Stimulated activated naive CD8-positive, alpha-beta T cell treated with anti-CD3 and anti-CD28 coated beads, Interleukin-15, Interleukin-2, amounts not matched to agents 100 U/mL and 50 U/mL, for 24 hours (primary cell): ENCODE measurements around the gene GOLGA8F.
"Not testable (repeated sequence)": the region's sequence is repeated elsewhere in the genome, so short reads cannot be mapped to it uniquely, and the experiment has no call there.

ENCODE experiments used
- ATAC-seq: fragments of 150-1000 bp; cut with Tn5 transposase; one replicate; pipeline ENCODE4 v1.10.0; 2021
- DNase-seq: peaks from one replicate; pipeline ENCODE4 v3.0.0; 2021

GOLGA8F gene, protein sequence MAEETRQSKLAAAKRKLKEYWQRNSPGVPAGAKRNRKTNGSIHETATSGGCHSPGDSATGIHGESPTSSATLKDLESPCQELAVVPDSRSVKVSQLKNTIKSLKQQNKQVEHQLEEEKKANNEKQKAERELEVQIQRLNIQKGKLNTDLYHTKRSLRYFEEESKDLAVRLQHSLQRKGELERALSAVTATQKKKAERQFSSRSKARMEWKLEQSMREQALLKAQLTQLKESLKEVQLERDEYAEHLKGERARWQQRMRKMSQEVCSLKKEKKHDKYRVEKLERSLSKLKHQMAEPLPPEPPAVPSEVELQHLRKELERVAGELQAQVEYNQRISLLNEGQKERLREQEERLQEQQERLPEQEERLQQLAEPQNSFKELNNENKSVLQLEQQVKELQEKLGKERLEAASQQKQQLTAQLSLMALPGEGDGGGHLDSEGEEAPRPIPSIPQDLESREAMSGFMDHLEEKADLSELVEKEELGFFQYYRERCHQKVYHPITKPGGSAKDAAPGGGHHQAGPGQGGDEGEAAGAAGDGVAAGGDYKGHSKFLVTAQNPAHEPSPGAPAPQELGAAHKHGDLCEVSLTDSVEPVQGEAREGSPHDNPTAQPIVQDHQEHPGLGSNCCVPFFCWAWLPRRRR

DNA sequence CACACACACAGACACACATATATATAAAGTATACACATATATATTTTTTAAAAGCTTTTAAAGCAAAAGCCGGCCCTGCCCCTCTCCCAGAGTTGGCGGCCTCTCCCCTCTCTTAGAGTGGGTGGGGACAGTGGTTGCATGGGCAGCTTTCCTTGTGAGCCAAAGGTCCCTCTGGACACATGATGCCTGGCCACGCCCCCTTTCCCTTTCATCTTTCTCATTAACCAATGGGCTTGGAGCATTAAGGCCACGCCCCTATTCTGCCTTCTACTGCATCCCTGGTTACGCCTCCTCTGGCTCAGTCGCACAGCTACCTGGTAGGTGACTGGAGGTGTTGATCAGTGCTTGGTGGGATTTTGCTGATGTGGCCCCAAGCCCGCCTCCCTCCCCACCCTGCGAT, at the start of gene GOLGA8F:
TSS of gene GOLGA8F (plus strand) at position 301 of the 400 bp plus-strand sequence. CDS start at position 399, 98 bp downstream.
- DNase-seq, ATAC-seq: not testable (repeated sequence)

DNA sequence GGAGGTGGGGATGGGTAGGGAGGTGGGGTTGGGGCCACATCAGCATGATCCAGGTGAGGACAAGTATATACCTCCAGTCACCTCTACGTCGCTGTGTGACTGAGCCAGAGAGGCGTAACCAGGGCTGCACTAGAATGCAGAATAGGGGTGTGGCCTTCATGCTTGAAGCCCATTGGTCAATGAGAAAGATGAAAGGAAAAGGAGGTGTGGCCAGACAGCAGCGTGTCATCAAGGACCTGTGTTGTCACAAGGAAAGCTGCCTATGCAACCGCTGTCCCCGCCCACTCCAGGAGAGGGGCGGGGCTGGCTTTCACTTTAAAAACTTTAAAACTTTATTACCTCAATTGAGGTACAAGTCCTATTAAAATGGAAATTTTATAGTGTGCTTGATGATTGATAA, 20.5 kb upstream of the GOLGA8F start, which contains the start of gene GOLGA6L24:
TSS of gene GOLGA6L24 (minus strand) at position 101 of the 400 bp plus-strand sequence. CDS start at position 40, 61 bp downstream.
- DNase-seq, ATAC-seq: not testable (repeated sequence)

DNA sequence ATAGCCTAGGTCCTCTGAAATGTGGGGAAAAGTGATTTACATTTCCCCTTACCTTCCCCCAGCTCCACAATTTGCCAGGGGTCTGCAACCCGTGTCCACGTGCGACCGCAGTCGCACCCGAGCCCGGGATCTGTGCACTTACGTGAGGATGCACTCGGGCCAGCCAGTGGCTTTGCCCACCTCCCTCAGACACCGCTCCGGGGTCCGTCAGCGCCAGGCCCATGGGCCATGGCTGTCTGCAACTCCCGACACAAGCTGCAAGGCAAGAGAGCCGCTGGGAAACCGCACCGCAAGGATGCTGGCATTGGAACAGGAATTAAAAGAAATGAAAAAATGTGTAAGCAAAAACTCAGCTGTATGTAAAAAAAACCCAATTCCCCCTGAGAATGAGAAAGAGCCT, 13.0 kb upstream of the GOLGA8F start:
- ATAC-seq, DNase-seq: not testable (repeated sequence)

DNA sequence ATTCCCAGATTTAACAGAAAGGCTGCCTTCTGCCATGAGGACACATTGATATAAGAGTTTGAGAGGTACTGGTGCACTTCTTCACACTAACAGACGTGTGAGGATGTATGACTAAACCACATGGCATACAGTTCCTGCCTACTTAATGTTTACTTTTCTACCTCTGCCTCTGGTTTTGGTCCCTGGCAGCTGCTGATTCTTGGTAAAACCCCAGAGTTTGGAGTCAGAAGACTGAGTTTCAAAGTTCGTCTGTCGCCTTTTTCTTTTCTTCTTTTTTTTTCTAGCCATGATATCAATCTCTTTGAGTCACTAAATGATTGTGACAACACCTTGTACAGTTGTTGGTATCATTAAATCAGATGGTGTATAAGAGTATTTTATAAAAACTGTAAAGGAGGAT, 1.6 kb downstream of the GOLGA8F start:
- DNase-seq, ATAC-seq: not testable (repeated sequence)

DNA sequence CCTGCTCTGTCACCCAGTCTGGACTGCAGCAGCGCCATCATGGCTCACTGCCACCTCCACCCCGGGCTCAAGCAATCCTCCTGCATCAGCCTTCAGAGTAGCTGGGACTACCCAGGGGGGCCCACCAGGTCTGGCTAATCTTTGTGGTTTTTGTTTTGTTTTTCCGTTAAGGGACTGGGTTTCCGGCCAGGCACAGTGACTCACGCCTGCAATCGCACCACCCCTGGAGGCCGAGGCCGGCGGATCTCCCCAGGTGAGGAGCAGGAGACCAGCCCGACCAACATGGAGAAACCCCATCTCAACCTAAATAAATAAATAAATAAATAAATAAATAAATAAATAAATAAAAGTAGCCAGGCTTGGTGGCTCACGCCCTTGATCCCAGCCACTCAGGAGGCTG, 17.6 kb downstream of the GOLGA8F start:
- ATAC-seq, DNase-seq: not testable (repeated sequence)

DNA sequence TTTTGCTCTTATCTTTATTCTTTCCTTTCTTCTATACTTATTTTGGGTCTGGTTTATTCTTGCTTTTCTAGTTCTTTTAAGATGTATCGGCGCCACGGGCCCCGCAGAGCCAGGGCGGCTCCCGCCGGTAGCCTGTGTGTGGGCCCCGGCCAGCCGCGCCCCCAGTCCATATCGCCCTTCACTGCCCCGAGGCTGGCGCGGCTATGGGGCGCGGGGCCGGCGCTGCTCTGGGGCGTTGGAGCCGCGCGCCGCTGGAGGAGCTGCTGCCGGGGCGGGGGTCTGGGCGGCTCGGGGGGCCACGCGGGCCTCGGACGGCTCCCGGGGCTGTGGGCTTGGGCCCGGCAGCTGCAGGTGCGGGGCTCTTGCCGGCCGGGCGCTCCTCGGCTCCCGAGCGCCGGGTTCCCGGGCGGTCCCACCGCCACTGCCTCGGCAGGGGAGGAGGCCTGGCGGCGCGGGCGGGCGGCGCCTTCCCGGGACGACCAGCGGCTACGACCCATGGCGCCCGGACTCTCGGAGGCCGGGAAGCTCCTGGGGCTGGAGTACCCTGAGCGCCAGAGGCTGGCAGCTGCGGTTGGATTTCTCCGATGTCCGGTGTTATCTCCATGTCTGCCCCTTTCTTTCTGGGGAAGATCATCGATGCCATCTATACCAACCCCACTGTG, 24.4 kb downstream of the GOLGA8F start:
- not testable (repeated sequence) for DNase-seq, ATAC-seq

DNA sequence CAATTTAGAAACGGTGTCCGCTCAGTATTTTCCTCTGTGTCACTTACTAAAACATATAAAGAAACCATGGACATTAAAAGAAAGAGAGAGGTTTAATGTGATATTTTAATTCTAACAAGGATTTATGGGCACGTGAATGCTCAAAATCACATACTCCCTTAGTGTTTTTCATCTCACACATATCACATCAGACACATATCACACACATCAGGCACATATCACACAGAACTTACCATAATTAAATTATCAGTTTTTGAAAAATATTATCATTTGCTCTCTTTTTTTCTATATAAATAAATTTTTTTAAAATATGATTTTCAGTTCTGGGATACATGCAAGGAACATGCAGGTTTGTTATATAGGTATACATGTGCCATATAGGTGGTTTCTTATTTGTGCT, 42.0 kb downstream of the GOLGA8F start:
- not testable (repeated sequence) for ATAC-seq, DNase-seq

DNA sequence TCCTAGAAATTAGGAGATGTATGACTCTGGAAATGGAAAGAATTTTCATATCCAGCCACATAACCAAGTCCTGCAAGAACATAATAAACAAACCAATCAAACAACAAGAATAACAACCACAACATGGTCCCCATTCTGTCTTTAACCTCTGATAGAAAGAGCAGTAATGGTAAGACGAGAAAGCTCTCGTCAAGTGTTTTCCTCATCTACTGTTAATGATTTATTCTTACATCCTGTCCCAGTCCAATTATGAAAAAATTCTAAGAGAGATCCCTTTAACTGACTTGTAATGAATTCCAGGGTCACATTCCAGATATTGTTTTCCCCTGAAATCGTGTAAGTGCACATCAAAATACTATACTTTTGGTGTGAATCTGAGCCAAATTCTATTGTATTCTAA, 57.1 kb downstream of the GOLGA8F start:
- not testable (repeated sequence) for DNase-seq, ATAC-seq
